OCI-LY3 (cell line): Measurements from ENCODE around the gene BRINP2.

Experiments used
- H2AFZ ChIP-seq: fragments of 200-600, 300-600 bp; shearing (Covaris generic); 2 replicates; pipeline ENCODE4 v1.6.0; 2014; ENCODE audit warnings: antibody characterized with exemption, low read depth, low read length
- H3K27ac ChIP-seq: fragments of 200-600, 300-600 bp; sonication (generic); 2 replicates; pipeline ENCODE4 v1.5.1; 2014; ENCODE audit warnings: mild to moderate bottlenecking, low read length, moderate library complexity, mixed read lengths
- H3K27me3 ChIP-seq: fragments of 200-600, 300-600 bp; sonication (generic); 2 replicates; pipeline ENCODE4 v1.6.1; 2014; ENCODE audit warnings: low read depth, low read length, mixed read lengths
- H3K36me3 ChIP-seq: fragments of 200-600, 300-600 bp; sonication (generic); replicated peaks from 2 replicates; pipeline ENCODE3; 2014; ENCODE audit warnings: low read depth, low read length, mixed read lengths
- H3K4me1 ChIP-seq: fragments of 300-600, 200-600 bp; sonication (generic); 2 replicates; pipeline ENCODE4 v1.6.1; 2014; ENCODE audit warnings: low read length, mixed read lengths
- H3K4me2 ChIP-seq: fragments of 200-600, 300-600 bp; sonication (generic); 2 replicates; pipeline ENCODE4 v1.6.1; 2014; ENCODE audit warnings: low read length, mixed read lengths
- H3K4me3 ChIP-seq: fragments of 300-600, 200-600 bp; sonication (generic); 2 replicates; pipeline ENCODE4 v1.5.1; 2014; ENCODE audit warnings: antibody characterized with exemption, mild to moderate bottlenecking, low read length, moderate library complexity
- H3K79me2 ChIP-seq: fragments of 300-600, 200-600 bp; shearing (Covaris generic); 2 replicates; pipeline ENCODE4 v1.6.1; 2014; ENCODE audit warnings: mild to moderate bottlenecking, low read length, mixed read lengths
- H3K9ac ChIP-seq: fragments of 300-600, 200-600 bp; shearing (Covaris generic); 2 replicates; pipeline ENCODE4 v1.6.0; 2014; ENCODE audit warnings: mild to moderate bottlenecking, low read length, moderate library complexity
- H3K9me3 ChIP-seq: fragments of 200-600, 300-600 bp; shearing (Covaris generic); 2 replicates; pipeline ENCODE4 v1.6.1; 2014; ENCODE audit warnings: low read length, mixed read lengths; ENCODE audit not compliant: insufficient read depth
- H4K20me1 ChIP-seq: fragments of 200-600, 300-600 bp; sonication (generic); 2 replicates; pipeline ENCODE4 v1.6.1; 2016; ENCODE audit warnings: low read length, mixed read lengths; ENCODE audit not compliant: insufficient read depth
- CTCF ChIP-seq: fragments of 200-600, 300-600 bp; sonication (generic); IDR thresholded peaks from 2 replicates; pipeline ENCODE4 v1.5.1; 2014; ENCODE audit warnings: antibody characterized with exemption, low read length, low read depth
- EZH2phosphoT487 ChIP-seq: fragments of 200-600 bp; shearing (Covaris generic); IDR thresholded peaks from 2 replicates; pipeline ENCODE4 v1.6.1; 2018; ENCODE audit warnings: antibody characterized with exemption, mixed run types, low read depth

Gene BRINP2

DNA sequence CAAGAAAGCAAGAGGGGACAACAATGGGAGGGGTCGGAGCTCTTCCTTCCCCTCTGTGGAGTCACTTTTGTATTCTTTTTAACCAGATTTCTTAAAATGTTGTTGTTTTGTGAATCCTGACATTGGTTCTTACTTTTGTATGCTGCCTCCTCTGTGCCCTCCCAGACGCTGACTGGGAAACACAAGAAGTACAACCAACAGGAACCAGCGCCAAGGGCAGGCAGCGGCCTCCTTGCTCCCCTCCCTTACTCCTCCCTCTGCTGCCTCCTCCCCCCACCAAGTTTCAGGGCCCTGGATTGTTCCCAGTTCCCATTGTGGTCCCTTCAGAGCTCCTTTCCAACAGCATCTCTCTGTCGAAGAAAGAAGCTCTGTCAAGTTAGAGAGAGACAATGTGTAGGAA is 111.1 kb downstream of the BRINP2 start:
- TF ChIP-seq CTCF (no peak), EZH2phosphoT487 (no peak)
- Histone ChIP-seq H2AFZ (no peak overlapping the region), H3K9ac (no peak overlapping the region), H3K4me2 (no peak overlapping the region), H3K9me3 (no peaks in the 10 kb centered on the region), H3K36me3 (no peaks in the 10 kb centered on the region), H3K4me3 (no peak overlapping the region), H3K27ac (no peak overlapping the region), H3K79me2 (no peaks in the 10 kb centered on the region), H3K27me3 (peaks cover 39% of the 10 kb centered on the region), H3K4me1 (no peaks in the 10 kb centered on the region), H4K20me1 (no peaks in the 10 kb centered on the region)

DNA sequence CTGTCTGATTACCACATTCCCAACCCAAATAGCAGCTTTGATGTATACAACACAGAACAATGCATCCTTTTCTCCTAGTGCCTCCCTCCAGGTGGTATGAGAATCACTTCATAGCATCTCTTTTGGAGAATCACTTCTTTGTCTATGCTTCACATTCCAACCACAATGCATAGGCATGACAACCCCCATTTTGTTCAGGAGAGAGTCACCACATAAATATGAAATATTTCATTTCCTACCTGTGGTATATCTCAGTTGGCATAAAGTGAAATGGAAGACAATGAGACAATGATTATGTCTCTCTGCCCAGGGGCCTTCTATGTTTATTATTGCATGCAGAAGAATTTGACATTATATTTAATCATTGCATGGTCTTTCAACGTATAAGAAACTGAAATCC is 112.2 kb downstream of the BRINP2 start:
- Histone ChIP-seq H4K20me1 (no peaks in the 10 kb centered on the region), H3K27me3 (peaks cover 42% of the 10 kb centered on the region), H3K4me3 (no peak overlapping the region), H3K36me3 (no peaks in the 10 kb centered on the region), H2AFZ (no peak overlapping the region), H3K9me3 (no peaks in the 10 kb centered on the region), H3K4me1 (no peaks in the 10 kb centered on the region), H3K9ac (no peak overlapping the region), H3K79me2 (no peaks in the 10 kb centered on the region), H3K4me2 (no peak overlapping the region), H3K27ac (no peak overlapping the region)
- TF ChIP-seq EZH2phosphoT487, result no peak
- no peak for TF ChIP-seq CTCF

DNA sequence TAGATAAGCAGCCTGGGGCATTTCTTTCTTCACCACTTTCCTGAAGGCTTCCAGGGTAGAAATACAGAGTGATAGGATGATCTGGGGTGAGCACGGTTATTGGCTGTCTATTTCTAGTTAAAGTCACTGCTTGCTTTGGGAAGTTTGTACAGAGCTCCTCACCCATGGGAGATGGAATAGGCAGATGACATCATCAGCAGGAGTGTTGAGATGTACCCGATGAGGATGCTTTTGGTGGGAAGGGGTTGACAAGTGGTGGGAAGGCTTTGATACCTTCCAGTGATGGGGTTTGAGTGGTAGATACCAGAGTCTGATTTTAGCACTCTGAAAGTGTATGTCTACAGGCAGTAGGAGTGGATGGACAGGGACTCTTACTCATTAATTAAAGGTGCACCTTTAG is 112.6 kb downstream of the BRINP2 start:
- no peak overlapping the region for H3K4me2 ChIP-seq
- H3K27ac ChIP-seq, result no peak overlapping the region
- H3K36me3 ChIP-seq, result no peaks in the 10 kb centered on the region
- no peak overlapping the region for H3K9ac ChIP-seq
- H2AFZ ChIP-seq, result no peak overlapping the region
- no peak overlapping the region for H3K4me3 ChIP-seq
- no peaks in the 10 kb centered on the region for H3K79me2 ChIP-seq
- no peaks in the 10 kb centered on the region for H3K9me3 ChIP-seq
- peaks cover 45% of the 10 kb centered on the region for H3K27me3 ChIP-seq
- TF ChIP-seq EZH2phosphoT487 (no peak), CTCF (no peak)
- no peaks in the 10 kb centered on the region for H4K20me1 ChIP-seq
- H3K4me1 ChIP-seq, result no peaks in the 10 kb centered on the region

GRCh38 chr1:177286396-177286795 is 115.6 kb downstream of the BRINP2 start:
- Histone ChIP-seq H3K9ac (no peak overlapping the region), H3K27me3 (peaks cover 28% of the 10 kb centered on the region)
- TF ChIP-seq CTCF (no peak), EZH2phosphoT487 (no peak)

More at GRCh38 chr1:177286396-177286795, 115.6 kb downstream of the BRINP2 start:
- Histone ChIP-seq H3K4me1 (no peaks in the 10 kb centered on the region), H3K4me3 (no peak overlapping the region), H3K79me2 (no peaks in the 10 kb centered on the region), H3K4me2 (no peak overlapping the region), H3K36me3 (no peaks in the 10 kb centered on the region), H2AFZ (no peak overlapping the region), H4K20me1 (no peaks in the 10 kb centered on the region), H3K27ac (no peak overlapping the region), H3K9me3 (no peaks in the 10 kb centered on the region)
